ENCODE measurements around the gene LILRB5.
"Not testable (repeated sequence)": the region's sequence is repeated elsewhere in the genome, so short reads cannot be mapped to it uniquely, and the experiment has no call there.

Gene LILRB5

DNA sequence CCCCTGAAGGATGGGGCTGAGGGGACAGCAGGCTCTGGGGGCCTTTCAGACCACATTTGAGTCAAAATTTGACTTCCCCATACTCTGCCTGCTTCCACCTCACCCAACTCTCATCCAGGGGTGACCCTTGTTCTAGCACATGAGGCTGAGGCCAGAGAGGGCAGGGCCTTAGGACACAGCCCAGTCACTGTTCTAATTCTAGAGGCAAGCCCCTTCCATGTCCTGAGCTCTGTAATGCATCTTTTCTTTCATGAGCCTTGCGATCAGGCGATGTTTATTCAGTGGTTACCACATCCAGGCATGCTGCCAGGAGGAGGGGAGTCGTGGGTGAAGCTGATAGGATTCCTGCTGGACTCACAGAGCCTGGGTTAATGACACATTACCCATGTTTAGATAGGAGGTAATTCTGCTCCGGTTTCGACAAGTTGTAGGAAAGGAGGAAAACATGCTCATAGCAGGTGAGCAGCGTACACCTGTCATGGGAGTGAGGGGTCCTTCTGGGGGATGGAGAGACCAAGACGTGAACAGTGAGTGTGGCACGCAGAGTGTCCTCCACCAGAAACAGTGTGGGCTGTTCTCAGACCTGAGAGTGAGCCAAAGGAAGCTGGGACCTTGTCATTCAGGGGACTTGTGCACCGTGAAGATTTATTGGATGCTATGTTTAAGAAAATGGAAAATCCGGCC is 47.1 kb downstream of the LILRB5 start:
- no peak for DNase-seq

DNA sequence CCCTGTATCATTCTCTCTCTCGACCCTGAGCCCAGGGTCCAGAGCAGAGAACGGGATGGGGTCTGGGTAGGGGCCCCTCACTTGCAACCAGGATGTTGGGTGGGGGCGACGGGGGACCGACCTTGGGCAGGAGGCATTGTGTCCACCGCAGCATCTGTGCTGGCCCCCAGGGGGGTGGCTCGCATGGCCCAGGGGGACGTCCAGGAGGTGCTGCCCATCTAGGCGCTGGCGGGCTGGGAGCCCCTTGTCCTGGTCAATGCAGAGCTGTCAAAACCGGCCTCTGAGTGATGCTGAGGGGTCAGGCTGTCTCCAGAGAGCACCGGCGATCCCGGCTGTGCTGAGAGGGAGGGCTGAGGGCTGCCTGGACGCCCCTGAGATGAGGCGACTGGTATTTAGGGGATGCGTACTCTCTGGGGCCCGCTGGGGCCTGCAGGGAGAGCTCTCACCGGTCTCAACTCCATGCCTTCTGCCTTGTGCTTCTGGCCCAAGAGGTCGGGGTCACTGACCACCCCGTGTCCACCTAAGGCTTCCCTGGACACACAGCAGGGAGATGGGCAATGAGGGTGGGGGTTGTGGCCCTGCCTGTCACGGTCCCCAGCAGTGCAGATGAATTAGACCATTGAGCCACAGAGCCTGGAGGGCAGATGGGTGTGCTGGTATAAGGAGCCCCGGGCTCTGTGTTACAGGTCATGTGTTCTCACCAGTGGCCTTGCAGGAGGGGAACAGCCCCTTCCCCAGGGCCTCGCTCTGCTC is 47.8 kb downstream of the LILRB5 start:
- DNase-seq: no peak

DNA sequence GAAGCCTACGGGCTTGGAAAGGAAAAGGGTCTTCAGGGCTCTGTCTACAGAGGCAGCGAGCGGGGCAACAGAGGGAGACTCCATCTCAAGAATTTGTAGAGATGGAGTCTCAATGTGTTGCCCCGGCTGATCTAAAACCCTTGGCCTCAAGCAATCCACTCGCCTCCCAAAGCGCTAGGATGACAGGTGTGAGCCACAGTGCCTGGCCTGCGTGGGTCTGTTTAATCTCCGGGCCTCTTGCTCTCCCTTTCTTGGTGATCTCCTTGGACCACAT is 48.4 kb downstream of the LILRB5 start:
- DNase-seq: no peak

DNA sequence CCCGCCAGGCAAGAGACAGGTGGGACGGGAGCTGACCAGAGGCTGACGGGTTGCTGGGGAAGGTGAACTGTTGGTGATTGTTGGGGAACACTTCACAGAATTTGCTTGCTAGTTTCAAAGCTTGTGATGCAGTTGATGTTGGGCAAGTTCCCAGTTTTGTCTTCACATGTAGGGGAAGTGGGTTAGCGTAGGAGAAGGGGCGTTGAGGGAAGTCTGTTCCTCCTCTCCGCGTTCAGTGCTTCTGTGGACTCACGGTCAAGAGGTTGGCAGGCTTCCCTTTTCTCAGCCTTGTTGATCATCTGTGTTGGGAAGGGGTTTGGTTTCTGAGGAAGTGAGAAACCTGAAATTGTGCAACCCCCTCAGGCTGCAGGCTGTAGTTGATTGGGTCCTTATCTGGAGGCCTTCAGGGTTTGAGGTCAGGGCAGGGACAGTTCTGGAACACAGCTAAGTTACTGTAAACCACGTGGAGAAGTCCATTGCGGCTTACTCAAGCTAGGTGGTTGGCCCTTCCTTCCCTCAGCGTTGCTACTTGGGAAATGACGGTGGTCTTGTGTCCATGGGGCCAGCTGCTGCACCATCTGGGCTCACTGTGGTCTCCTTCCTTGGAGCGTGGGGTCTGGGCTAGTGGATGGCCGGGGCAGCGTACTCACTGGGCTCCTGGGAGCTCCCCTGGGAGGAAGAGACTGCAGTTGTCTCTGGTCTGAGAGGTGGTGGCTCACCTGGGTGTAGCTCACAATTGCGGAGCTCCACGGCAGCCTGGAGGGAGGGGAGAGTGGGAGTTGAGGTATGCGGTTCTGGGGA is 48.9 kb downstream of the LILRB5 start:
- peak; percentile 65 for DNase-seq

DNA sequence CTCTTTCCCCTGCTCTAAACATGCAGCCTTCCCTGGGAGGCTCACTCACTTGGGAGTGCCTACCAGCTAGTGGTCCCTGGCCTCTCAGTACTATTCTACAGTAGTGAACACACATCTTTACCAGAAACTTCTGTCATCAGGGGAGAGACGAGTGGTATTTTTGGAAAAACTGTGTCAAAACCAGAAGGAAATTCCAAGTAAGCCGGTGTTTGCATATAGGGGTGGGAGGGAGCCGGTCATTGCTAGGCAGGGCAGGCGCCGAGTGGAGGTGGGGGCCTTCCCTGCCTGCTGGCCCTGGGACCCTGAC is 49.4 kb downstream of the LILRB5 start:
- DNase-seq: no peak

DNA sequence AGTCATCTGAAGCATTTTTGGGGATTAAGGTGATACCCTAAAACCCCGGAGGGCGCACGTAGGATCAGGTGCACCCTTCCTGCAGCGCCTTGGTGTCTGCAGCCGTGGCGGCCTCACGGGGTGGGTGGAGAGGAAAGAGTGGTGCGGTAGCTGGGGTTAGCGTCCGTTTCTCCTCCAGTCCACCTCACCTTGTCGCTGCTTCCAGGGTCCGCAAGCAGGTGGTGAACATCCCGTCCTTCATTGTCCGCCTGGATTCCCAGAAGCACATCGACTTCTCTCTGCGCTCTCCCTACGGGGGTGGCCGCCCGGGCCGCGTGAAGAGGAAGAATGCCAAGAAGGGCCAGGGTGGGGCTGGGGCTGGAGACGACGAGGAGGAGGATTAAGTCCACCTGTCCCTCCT is 49.9 kb downstream of the LILRB5 start:
- DNase-seq: not testable (repeated sequence)

DNA sequence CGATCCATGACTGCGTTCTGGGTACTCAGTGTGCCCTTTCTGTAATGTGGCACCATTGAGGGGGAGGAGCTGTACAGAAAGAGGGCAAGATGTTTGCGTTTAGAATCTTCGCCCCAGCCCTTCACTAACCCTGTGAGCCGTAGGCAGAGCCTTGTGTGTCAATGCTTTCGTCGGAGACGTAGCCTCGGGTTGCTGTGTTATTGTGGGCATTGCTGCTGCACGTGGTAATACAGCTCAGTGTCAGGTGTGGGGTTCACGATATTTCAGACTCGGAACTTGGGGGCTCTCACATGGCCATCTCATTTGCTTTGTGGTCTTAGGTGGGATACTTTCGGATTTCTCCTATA is 50.3 kb downstream of the LILRB5 start:
- no peak for DNase-seq

DNA sequence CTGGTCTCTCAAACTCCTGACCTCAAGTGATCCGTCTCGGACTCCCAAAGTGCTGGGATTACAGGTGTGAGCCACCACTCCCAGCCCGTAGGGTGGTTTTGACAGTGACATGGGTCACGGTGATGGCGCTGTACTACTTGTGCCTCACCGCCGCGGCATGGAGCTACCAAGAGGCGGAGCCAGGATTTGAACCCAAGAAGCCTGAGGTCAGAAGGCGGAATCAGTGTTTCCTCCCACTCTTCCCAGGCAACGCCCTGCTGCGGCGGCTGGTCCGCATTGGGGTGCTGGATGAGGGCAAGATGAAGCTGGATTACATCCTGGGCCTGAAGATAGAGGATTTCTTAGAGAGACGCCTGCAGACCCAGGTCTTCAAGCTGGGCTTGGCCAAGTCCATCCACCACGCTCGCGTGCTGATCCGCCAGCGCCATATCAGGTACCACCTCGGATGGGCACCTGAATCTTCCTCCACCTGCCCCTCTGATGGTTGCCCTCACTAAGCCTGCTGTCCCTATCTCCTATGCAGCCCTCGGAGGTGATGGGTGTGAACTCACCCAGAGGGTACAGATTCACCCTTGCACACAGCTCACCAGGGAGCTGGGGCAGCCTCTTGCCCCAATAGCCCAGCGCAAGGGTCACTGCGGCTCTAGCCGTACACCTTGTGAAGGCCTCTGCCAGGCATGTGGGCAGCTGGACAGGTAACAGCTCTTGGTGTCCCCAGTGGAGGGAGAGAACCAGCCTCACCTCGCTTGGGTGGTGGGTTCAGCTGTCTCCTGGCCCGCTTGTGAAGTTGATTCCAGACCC is 50.8 kb downstream of the LILRB5 start:
- no peak for DNase-seq

DNA sequence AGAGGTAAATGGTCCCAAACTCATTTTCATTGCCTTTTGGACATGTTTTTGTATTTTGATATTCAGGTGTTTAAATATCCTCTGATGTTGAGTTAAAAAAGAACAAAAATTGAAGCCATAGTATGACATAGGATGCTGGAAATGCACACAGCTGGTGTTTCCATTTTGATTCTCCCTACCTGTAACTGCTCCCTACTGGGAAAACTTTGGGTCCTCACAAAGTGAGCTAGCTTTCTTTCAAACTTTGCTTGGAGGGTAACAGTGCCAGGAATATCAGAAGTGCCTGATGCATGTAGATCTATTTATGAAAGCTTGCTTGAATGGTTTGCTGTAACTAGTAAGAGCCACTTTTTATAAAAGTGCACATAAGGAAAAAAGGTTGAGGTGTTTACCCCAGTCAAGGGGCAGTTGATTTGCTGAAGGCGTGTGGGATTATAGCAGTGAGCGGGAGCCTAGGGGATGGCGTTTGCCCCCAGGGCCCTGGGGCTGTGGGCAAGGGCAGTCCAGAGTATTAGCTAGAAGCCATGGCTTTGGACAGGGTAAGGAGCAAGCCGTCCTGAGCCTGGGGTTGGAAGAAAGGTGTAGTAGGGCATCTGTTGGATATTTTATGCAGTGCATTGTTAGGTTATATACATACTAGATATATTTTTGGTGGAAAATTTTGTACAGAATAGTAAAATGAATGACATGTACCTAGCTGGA is 52.2 kb downstream of the LILRB5 start:
- no peak for DNase-seq

DNA sequence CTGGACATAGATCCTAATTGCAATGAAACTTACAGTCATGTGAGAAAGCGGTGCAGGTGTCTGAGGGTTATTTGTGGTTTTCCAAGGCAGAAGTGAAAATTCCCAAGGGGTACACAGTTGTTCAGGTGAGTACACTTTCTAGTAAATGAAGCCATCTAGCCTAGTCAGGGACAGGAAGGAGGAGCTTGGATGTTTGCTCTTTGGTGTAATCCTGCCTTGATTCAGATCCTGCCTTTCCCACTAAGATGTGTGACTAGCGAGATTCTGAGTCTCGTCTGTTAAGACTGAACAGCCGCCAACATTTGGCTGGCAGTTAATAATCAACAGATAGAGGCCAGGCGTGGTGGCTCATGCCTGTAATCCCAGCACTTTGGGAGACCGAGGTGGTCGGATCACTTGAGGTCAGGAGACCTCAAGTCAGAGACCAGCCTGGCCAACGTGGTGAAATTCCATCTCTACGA is 53.9 kb downstream of the LILRB5 start:
- no peak for DNase-seq

DNA sequence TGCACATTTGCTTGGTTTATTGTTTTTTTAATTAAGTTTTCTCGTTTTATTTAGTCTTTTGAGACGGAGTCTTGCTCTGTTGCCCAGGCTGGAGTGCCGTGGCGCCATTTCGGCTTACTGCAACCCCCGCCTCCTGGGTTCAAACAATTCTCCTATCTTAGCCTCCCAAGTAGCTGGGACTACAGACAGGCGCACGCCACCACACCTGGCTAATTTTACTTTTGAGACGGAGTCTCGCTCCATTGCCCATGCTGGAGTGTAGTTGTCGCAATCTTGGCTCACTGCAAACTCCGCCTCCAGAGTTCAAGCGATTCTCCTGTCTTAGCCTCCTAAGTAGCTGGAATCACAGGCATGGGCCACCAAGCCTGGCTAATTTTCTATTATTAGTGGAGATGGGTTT is 55.1 kb downstream of the LILRB5 start:
- DNase-seq: no peak

DNA sequence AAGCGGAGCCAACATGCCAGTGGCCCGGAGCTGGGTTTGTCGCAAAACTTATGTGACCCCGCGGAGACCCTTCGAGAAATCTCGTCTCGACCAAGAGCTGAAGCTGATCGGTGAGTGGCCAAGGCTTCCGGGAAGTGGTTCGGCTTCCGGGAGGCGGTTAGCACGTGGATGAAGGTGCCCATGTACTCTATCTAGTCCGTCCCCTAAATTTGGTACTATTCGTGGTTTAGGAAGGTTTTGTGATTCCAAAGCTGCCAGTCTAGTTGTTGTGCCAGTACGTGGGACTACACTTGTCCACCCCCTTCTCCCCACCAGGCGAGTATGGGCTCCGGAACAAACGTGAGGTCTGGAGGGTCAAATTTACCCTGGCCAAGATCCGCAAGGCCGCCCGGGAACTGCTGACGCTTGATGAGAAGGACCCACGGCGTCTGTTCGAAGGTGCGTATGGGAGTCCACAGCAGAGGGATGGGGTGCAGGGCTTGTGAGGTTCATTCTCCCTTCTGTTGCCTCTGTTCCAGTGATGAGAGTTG is 55.8 kb downstream of the LILRB5 start:
- DNase-seq: no peak
